HepG2 (cell line): ENCODE results near the gene FBLL1. TPM values are rescaled to one million over a fixed set of nuclear protein-coding genes. Genes with fewer than 3 reads are reported as not detected.

Experiments used
- ATF1 ChIP-seq: IDR thresholded peaks from 2 replicates; pipeline ENCODE4 v1.6.1; 2016; ENCODE audit warnings: mild to moderate bottlenecking, control low read depth
- EEA1 ChIP-seq: sonication (generic); formaldehyde crosslinking; IDR thresholded peaks from 2 replicates; pipeline ENCODE4 v1.5.1; 2020; ENCODE audit warnings: mild to moderate bottlenecking, missing genetic modification reagents, borderline replicate concordance
- FOXO4 ChIP-seq: sonication (generic); formaldehyde crosslinking; conservative IDR thresholded peaks from 2 replicates; pipeline ENCODE4 v1.8.1; 2023; ENCODE audit warnings: missing genetic modification reagents
- FOXP1 ChIP-seq, 2 experiments: fragments of 450-650 bp in 1 of 2; IDR thresholded peaks; 2 replicates each; pipeline ENCODE4 v1.6.1; 2017 to 2018; ENCODE audit warnings: antibody characterized with exemption in 1 of 2
- GABPB1 ChIP-seq: IDR thresholded peaks from 2 replicates; pipeline ENCODE4 v1.6.1; 2016; ENCODE audit warnings: mild to moderate bottlenecking, missing genetic modification reagents, moderate library complexity, missing compliant biosample characterization
- HDAC2 ChIP-seq: sonication (generic); formaldehyde crosslinking; IDR thresholded peaks from 2 replicates; pipeline ENCODE4 v1.4.0; 2020; ENCODE audit warnings: missing genetic modification reagents
- KLF15 ChIP-seq: sonication (generic); formaldehyde crosslinking; IDR thresholded peaks from 2 replicates; pipeline ENCODE4 v1.8.1; 2023; ENCODE audit warnings: borderline replicate concordance, mild to moderate bottlenecking, inconsistent platforms, missing genetic modification reagents, mixed read lengths
- MEIS2 ChIP-seq: sonication (generic); formaldehyde crosslinking; IDR thresholded peaks from 2 replicates; pipeline ENCODE4 v1.9.0; 2021; ENCODE audit warnings: mild to moderate bottlenecking, missing genetic modification reagents
- NFYC ChIP-seq: IDR thresholded peaks from 2 replicates; pipeline ENCODE4 v1.6.1; 2016; ENCODE audit warnings: missing genetic modification reagents, missing compliant biosample characterization
- NR3C1 ChIP-seq: sonication (generic); formaldehyde crosslinking; IDR thresholded peaks from 2 replicates; pipeline ENCODE4 v1.4.0; 2020; ENCODE audit warnings: missing genetic modification reagents
- NRL ChIP-seq: sonication (generic); formaldehyde crosslinking; IDR thresholded peaks from 2 replicates; pipeline ENCODE4 v1.5.0; 2020; ENCODE audit warnings: missing genetic modification reagents, mild to moderate bottlenecking, moderate library complexity, borderline replicate concordance
- PCBP2 ChIP-seq: fragments of 200-400 bp; formaldehyde crosslinking; optimal IDR thresholded peaks from 2 replicates; pipeline ENCODE3; 2018; ENCODE audit warnings: low read length, low read depth; ENCODE audit not compliant: poor library complexity, severe bottlenecking
- PTBP1 ChIP-seq: fragments of 200-400 bp; formaldehyde crosslinking; IDR thresholded peaks from 2 replicates; pipeline ENCODE4 v1.6.1; 2018; ENCODE audit warnings: low read length, low read depth; ENCODE audit not compliant: poor library complexity, severe bottlenecking
- RAD51 ChIP-seq: fragments of 450-650 bp; IDR thresholded peaks from 2 replicates; pipeline ENCODE4 v1.6.1; 2016; ENCODE audit warnings: borderline replicate concordance
- SMARCC2 ChIP-seq: fragments of 450-650 bp; IDR thresholded peaks from 2 replicates; pipeline ENCODE4 v1.6.1; 2017; ENCODE audit warnings: antibody characterized with exemption, mild to moderate bottlenecking
- SP1 ChIP-seq, 2 experiments: fragments of 450-650 bp in 1 of 2; sonication (generic) in 1 of 2; formaldehyde crosslinking in 1 of 2; IDR thresholded peaks; 2 replicates each; pipeline versions ENCODE4 v1.4.0 to v1.6.1; 2016 to 2020; ENCODE audit warnings: missing genetic modification reagents in 1 of 2
- STAT5B ChIP-seq: sonication (generic); formaldehyde crosslinking; IDR thresholded peaks from 2 replicates; pipeline ENCODE4 v1.4.0; 2020; ENCODE audit warnings: missing genetic modification reagents
- TRIM22 ChIP-seq: fragments of 450-650 bp; IDR thresholded peaks from 2 replicates; pipeline ENCODE4 v1.6.1; 2017
- ZHX1 ChIP-seq: sonication (generic); formaldehyde crosslinking; IDR thresholded peaks from 2 replicates; pipeline ENCODE4 v1.8.1; 2022; ENCODE audit warnings: low read depth, mild to moderate bottlenecking, missing genetic modification reagents
- ZMYM2 ChIP-seq: sonication (generic); formaldehyde crosslinking; IDR thresholded peaks from 2 replicates; pipeline ENCODE4 v1.8.0; 2022; ENCODE audit warnings: mild to moderate bottlenecking, missing genetic modification reagents
- ZNF770 ChIP-seq: sonication (generic); formaldehyde crosslinking; IDR thresholded peaks from 2 replicates; pipeline ENCODE4 v1.5.0; 2020; ENCODE audit warnings: mild to moderate bottlenecking, missing genetic modification reagents
- ZSCAN25 ChIP-seq: sonication (generic); formaldehyde crosslinking; IDR thresholded peaks from 2 replicates; pipeline ENCODE4 v1.8.0; 2022; ENCODE audit warnings: mild to moderate bottlenecking, missing genetic modification reagents
- ZSCAN31 ChIP-seq: sonication (generic); formaldehyde crosslinking; IDR thresholded peaks from 2 replicates; pipeline ENCODE4 v1.5.0; 2020; ENCODE audit warnings: low read depth, mild to moderate bottlenecking, missing genetic modification reagents
- polyA plus RNA-seq, 8 experiments: library from polyadenylated mRNA; depleted of rRNA in 3 of 8; stranded (reverse) in 7 of 8; unstranded in 1 of 8; fragments of >200 nt; fragmentation: Illumina TruSeq in 4 of 8; extraction: Trizol in 4 of 8; gene quantifications; 2 replicates each; pipeline versions ENCODE4 v1.2.1 to v1.2.3, GENCODE V29; 2011 to 2016; ENCODE audit warnings: low read depth in 4 of 8, missing spikeins in 1 of 8, mixed read lengths in 1 of 8; ENCODE audit not compliant: insufficient read depth in 1 of 8
- total RNA-seq, 5 experiments: library from RNA; depleted of rRNA; stranded (reverse); fragments of >200 nt; fragmentation: Illumina TruSeq; extraction: Trizol; gene quantifications; 2 replicates each; pipeline ENCODE4 v1.2.3, GENCODE V29; 2016; ENCODE audit warnings: low read depth in 1 of 5

FBLL1 gene
- total and polyA plus RNA-seq, 2 of the 13 experiments (the other 11 are each of a cell fraction or from before 2014, with no cell fraction given) = 0.17 to 0.18 TPM

GRCh38 chr5:168486136-168486879 lies 42.8 kb upstream of the FBLL1 start, which contains the start of gene RARS1 (continued):
- TF ChIP-seq TRIM22 (no peak), SP1 (IDR thresholded peaks at IDR 0.05) (no peak), SP1 (CRISPR knock-in tag; IDR thresholded peaks at IDR 0.05) (peak; percentile 72), KLF15 (CRISPR knock-in tag) (no peak; the same call in 1 of the 2 replicates), NFYC (no peak), EEA1 (CRISPR knock-in tag) (no peak), SMARCC2 (no peak), MEIS2 (CRISPR knock-in tag) (peak; percentile 70; the same call in 1 of the 2 replicates), ATF1 (CRISPR knock-in tag) (no peak), NRL (CRISPR knock-in tag) (peak; percentile 71; the same call in 1 of the 2 replicates), ZHX1 (CRISPR knock-in tag) (0 out of 2 replicates have a peak, but pooled peaks have one; percentile 32), FOXO4 (CRISPR knock-in tag) (no peak), ZMYM2 (no peak), STAT5B (CRISPR knock-in tag) (no peak), GABPB1 (CRISPR knock-in tag) (peak; percentile 100), PCBP2 (no peak), FOXP1 (IDR thresholded peaks at IDR 0.05) (no peak), FOXP1 (CRISPR knock-in tag; IDR thresholded peaks at IDR 0.05) (peak; percentile 6; the same call in 1 of the 2 replicates), HDAC2 (CRISPR knock-in tag) (peak; percentile 92), NR3C1 (no peak), RAD51 (no peak), ZSCAN31 (CRISPR knock-in tag) (peak; percentile 94), ZNF770 (CRISPR knock-in tag) (peak; percentile 36; the same call in 1 of the 2 replicates), PTBP1 (peak; percentile 85), ZSCAN25 (peak; percentile 25; the same call in 1 of the 2 replicates)
